K562 (cell line): ENCODE measurements around the gene PDZRN3. TPM values are rescaled to one million over a fixed set of nuclear protein-coding genes. Genes with fewer than 3 reads are reported as not detected.

ENCODE experiments used
- CC2D1A ChIP-seq: fragments of 450-650 bp; IDR thresholded peaks from 2 replicates; pipeline ENCODE4 v1.6.1; 2017; ENCODE audit warnings: mild to moderate bottlenecking
- CLOCK ChIP-seq: fragments of 250-450 bp; sonication (Bioruptor Pico); IDR thresholded peaks from 2 replicates; pipeline ENCODE4 v1.4.0; 2020; ENCODE audit warnings: mild to moderate bottlenecking, moderate library complexity, borderline replicate concordance
- IRF2 ChIP-seq: sonication (generic); formaldehyde crosslinking; IDR thresholded peaks from 2 replicates; pipeline ENCODE4 v1.8.1; 2022; ENCODE audit warnings: mild to moderate bottlenecking, missing genetic modification reagents
- ZBTB33 ChIP-seq: sonication (generic); formaldehyde crosslinking; IDR thresholded peaks from 2 replicates; pipeline ENCODE4 v1.8.1; 2023; ENCODE audit warnings: mild to moderate bottlenecking, missing genetic modification reagents
- ZNF780A ChIP-seq: fragments of 250-450 bp; sonication (Bioruptor Pico); IDR thresholded peaks from 2 replicates; pipeline ENCODE4 v1.5.0; 2021; ENCODE audit warnings: mild to moderate bottlenecking
- polyA plus RNA-seq, 8 experiments: library from polyadenylated mRNA; depleted of rRNA in 4 of 8; stranded (reverse) in 5 of 8; unstranded in 3 of 8; fragments of >200 nt; fragmentation: Nextera tagmentation in 2 of 8; fragmentation: Illumina TruSeq in 1 of 8; extraction: Ambion mirVana in 2 of 8; extraction: Trizol in 1 of 8; gene quantifications; 2 replicates each; pipeline versions ENCODE4 v1.2.1 to v1.2.3, GENCODE V29; 2011 to 2014; ENCODE audit warnings: inconsistent platforms in 1 of 8, missing spikeins in 1 of 8
- total RNA-seq, 7 experiments: library from RNA; depleted of rRNA in 6 of 7; stranded (reverse); fragments of >200 nt in 6 of 7; fragmentation: Illumina TruSeq in 2 of 7; extraction: Trizol in 2 of 7; gene quantifications; 2 replicates each; pipeline versions ENCODE4 v1.2.1 to v1.2.3, GENCODE V29; 2011 to 2021; ENCODE audit warnings: low replicate concordance in 1 of 7
- TF ChIP-seq, protein P1 (sequence below): conservative IDR thresholded peaks from 2 replicates; pipeline ENCODE4 v1.6.1; 2011; ENCODE audit warnings: low read depth, mild to moderate bottlenecking, low read length; ENCODE audit not compliant: control insufficient read depth

The PDZRN3 gene
- total and polyA plus RNA-seq, 9 of the 15 experiments (the other 6 are each of a cell fraction or from before 2014, with no cell fraction given) = 0.16 TPM; not detected in 8

DNA sequence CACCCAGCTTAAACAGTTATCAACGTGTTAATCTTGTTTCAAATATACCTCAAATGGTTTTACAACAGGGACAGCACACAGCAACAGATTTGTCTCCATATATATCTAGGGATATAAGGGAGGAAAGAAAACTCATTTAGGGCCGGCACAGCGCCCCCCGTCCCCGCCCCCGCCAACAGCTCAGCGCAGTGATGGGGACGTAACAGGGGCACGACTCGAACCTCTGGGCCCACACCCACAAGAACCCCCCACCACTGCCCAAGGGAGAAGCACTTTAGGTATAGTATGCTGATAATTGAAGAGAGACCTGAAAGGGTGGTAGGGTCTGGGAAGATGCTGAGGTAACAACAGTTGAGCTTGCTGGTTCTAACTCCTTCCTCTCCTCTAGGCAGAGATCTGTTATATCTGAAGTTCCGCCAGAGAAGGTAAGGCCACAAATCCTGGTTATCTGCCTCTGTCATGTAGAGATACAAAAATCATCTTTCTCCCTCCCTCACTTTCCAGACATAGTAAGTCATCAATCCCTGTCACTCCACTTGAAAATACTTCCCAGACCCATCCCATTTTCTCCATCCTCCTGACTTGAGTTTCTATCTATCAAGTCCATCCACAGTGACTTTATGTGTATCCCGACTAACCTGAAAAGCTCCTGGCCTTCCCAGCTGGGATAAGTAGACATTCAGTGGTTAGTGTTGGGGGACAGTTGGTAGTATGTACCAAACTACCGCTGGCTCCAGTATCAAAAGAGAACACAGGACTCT lies 126.9 kb downstream of the PDZRN3 start (continued):
- no peak for TF ChIP-seq ZBTB33 (CRISPR knock-in tag)
- TF ChIP-seq CLOCK = no peak
- TF ChIP-seq, protein P1, sequence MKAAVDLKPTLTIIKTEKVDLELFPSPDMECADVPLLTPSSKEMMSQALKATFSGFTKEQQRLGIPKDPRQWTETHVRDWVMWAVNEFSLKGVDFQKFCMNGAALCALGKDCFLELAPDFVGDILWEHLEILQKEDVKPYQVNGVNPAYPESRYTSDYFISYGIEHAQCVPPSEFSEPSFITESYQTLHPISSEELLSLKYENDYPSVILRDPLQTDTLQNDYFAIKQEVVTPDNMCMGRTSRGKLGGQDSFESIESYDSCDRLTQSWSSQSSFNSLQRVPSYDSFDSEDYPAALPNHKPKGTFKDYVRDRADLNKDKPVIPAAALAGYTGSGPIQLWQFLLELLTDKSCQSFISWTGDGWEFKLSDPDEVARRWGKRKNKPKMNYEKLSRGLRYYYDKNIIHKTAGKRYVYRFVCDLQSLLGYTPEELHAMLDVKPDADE = no peak
- TF ChIP-seq ZNF780A (CRISPR knock-in tag) = no peak
- TF ChIP-seq CC2D1A = no peak
- TF ChIP-seq IRF2 = no peak
